RWPE1 (cell line): ENCODE measurements around the gene OR52J3.
"Not testable (repeated sequence)": the region's sequence is repeated elsewhere in the genome, so short reads cannot be mapped to it uniquely, and the experiment has no call there.

Experiments
- CTCF ChIA-PET: fragments of 350-600 bp; sonication (Branson Sonifier 250); formaldehyde crosslinking; extraction: SDS; loops from one replicate; lab custom pipeline; 2021; lab: Yijun Ruan, JAX
- POLR2A ChIA-PET: fragments of 400-600 bp; formaldehyde crosslinking; extraction: SDS; loops from one replicate; lab custom pipeline; 2020; ENCODE audit warnings: antibody characterized with exemption; ENCODE audit not compliant: low non-redundant PET; lab: Yijun Ruan, JAX
- DNase-seq: peaks from one replicate; pipeline ENCODE4 v3.0.0; 2012; ENCODE audit warnings: low spot score
- H3K27ac ChIP-seq: fragments of 450-650 bp; 2 replicates; pipeline ENCODE4 v1.5.1; 2017
- TF ChIP-seq, protein P1 (sequence below): fragments of 450-650 bp; conservative IDR thresholded peaks from 2 replicates; pipeline ENCODE4 v1.5.1; 2017; ENCODE audit warnings: low read depth, mild to moderate bottlenecking

Gene OR52J3

GRCh38 chr11:5046754-5047330, 516 bp downstream of the OR52J3 start:
- CTCF ChIA-PET: no interaction called here
- TF ChIP-seq, protein P1, sequence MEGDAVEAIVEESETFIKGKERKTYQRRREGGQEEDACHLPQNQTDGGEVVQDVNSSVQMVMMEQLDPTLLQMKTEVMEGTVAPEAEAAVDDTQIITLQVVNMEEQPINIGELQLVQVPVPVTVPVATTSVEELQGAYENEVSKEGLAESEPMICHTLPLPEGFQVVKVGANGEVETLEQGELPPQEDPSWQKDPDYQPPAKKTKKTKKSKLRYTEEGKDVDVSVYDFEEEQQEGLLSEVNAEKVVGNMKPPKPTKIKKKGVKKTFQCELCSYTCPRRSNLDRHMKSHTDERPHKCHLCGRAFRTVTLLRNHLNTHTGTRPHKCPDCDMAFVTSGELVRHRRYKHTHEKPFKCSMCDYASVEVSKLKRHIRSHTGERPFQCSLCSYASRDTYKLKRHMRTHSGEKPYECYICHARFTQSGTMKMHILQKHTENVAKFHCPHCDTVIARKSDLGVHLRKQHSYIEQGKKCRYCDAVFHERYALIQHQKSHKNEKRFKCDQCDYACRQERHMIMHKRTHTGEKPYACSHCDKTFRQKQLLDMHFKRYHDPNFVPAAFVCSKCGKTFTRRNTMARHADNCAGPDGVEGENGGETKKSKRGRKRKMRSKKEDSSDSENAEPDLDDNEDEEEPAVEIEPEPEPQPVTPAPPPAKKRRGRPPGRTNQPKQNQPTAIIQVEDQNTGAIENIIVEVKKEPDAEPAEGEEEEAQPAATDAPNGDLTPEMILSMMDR: no peak
- POLR2A ChIA-PET: no interaction called here
- DNase-seq: no peak
- no peak overlapping the region for H3K27ac ChIP-seq

DNA sequence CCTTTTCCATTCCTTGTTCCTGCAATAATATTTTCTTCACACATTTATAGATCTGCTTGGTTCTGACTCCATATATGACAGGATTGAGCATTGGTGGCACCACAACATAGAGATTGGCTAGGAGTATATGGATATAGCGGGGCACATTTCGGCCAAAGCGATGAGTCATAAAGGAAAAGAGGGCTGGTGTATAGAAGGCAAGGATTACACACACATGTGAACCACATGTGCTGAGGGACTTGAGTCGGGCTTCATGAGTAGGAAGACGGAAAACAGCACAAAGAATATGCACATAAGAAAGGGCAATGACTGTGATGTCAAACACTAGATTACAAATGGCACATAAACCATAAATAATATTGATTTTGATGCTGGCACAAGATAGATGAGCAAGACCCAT, 12.4 kb downstream of the OR52J3 start:
- CTCF ChIA-PET: interaction anchor here (0.7 kb wide), 1 partner anchor 522 kb away, joined by 3 read pairs; the partner anchor contains the start of gene OR52B6
- DNase-seq, H3K27ac ChIP-seq, POLR2A ChIA-PET: not testable (repeated sequence)

DNA sequence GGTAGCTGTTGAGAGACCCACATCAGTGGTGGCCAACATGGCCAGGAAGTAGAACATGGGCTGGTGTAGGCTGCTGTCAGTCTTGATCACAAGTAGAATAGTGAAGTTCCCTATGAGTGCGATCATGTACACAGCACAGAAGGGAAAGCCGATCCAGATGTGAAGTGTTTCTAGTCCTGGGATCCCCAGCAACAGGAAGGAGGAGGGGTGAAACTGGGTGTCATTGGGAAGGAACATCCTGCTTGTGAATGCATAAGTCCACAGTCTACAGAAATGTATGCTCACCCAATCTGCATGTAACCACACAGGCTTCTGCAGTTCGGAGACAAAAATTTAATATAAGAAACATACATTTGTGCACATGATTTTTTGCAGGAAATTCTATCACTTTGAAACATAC, 13.1 kb downstream of the OR52J3 start, which contains the start of gene OR52E2:
Gene OR52E2 (minus strand): TSS at position 237 of the 400 bp plus-strand sequence. CDS start 0 bp downstream, at position 237.
- ChIA-PET POLR2A (no interaction called here), CTCF (no interaction called here)
- TF ChIP-seq, protein P1: no peak
- no peak for DNase-seq
- no peak within 1 kb of the TSS for H3K27ac ChIP-seq

DNA sequence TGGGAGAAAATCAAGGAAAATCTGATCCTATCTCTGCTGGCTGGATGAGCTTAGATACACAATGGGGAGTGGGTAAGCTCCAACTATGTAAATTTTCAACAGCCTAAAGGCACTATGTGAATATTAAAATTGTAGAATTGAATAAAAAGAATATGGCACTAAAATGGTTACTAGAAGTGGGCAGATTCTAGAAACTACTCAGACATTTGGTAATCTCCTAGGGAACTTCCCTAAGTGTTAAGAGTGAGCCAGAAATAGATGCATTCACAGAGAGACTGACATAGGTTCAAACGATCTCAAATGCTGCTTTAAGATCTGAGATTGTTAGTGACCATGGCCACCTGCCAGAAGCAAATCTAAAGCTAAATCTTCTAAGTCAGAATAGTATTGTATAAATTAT, 18.7 kb downstream of the OR52J3 start:
- no peak for DNase-seq
- TF ChIP-seq, protein P1: no peak
- CTCF ChIA-PET: no interaction called here
- POLR2A ChIA-PET: no interaction called here
- no peak overlapping the region for H3K27ac ChIP-seq

DNA sequence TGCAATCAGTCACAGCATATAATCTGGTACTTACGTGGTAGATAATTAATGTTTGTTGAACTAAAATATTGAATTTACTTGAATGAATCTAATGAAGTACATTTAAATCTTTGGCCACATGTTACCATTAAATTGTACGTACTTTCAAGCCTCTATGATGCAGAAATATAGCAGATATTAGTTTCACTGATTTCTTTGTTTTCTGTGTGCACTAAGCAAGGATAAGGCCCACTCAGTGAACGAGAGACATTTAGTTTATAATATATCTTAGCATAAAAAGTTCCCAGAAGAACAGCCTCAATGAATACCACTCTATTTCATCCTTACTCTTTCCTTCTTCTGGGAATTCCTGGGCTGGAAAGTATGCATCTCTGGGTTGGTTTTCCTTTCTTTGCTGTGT, 22.9 kb downstream of the OR52J3 start, which contains the start of gene OR52E1:
Gene OR52E1 (plus strand): TSS at position 301 of the 400 bp plus-strand sequence.
- no peak for DNase-seq
- H3K27ac ChIP-seq: no peak within 1 kb of the TSS
- TF ChIP-seq, protein P1: no peak
- CTCF ChIA-PET: interaction anchor here (0.5 kb wide), 1 partner anchor 323 kb away, joined by 3 read pairs; no protein-coding TSS in a partner anchor
- POLR2A ChIA-PET: no interaction called here

GRCh38 chr11:5071799-5072198, 25.5 kb downstream of the OR52J3 start:
- CTCF ChIA-PET: no interaction called here
- TF ChIP-seq, protein P1: no peak
- no peak overlapping the region for H3K27ac ChIP-seq
- DNase-seq: no peak
- POLR2A ChIA-PET: no interaction called here

DNA sequence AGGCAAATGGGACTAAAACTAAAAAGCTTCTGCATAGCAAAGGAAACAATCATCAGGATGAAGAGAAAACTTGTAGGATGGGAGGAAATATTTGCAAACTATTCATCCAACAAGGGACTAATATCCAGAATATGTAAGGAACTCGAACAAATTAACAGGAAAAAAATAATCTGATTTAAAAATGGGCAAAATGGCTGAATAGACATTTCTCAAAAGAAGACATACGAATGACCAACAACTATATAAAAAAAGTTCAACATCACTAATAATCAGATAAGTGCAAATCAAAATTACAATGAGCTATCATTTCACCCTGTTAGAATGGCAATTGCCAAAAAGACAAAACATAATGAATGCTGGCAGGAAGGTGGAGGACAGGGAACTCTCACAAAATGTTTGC, 35.1 kb downstream of the OR52J3 start:
- DNase-seq: no peak
- POLR2A ChIA-PET: no interaction called here
- CTCF ChIA-PET: no interaction called here
- no peak overlapping the region for H3K27ac ChIP-seq
- TF ChIP-seq, protein P1: no peak
